Stimulated activated CD4-positive, alpha-beta T cell treated with anti-CD3 and anti-CD28 coated beads, TNF-alpha, amount 100 ng/mL, for 24 hours (primary cell): ENCODE results near the gene KDM4C.
"Not testable (repeated sequence)": the region's sequence is repeated elsewhere in the genome, so short reads cannot be mapped to it uniquely, and the experiment has no call there.

Experiments used
- DNase-seq, 3 experiments: peaks; one replicate each; pipeline ENCODE4 v3.0.0-alpha.2; 2020; ENCODE audit warnings: low read depth in 3 of 3

Gene KDM4C

DNA sequence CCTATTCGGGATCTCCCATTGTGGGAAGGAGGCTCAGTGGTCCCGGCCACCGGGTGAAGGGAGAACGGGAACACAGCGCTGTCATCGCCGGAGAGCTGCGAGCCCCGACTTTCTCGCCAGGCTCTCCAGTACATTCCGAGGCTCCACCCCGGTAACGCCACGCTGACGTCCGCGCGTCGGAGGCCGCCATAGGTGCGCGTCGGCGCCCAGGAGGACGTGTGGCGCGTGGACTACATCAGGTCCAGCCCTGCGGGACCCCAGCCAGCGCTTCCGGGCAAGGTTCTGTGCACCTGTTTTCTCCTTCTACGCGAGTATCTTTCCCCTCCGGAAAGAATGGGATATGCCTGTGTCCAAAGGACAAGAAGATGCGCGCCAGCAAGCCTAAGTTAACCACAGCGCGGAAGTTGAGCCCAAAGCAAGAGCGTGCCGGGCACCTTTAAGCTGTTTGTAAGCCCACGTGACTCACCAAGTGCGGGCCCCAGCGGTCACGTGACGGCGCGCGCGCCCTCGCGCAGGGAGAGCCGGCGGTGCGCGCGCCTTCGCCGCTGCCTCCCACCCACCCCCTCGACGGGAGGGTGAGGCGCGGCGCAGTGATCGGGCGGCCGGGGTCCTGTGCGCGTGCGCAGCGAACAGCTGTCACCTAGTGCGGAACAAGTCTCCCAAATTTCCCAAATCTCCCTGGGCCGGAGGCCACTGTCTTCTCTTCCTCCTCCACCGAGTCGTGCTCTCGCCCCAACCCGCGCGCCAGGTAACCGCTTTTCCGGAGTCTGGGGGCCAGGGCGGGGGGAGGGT, at the start of gene KDM4C:
Gene KDM4C (plus strand): TSS at position 518 of the 792 bp plus-strand sequence. CDS start 35,016 bp downstream, outside the sequence.
- peak; percentile 87 to 91 (median 87) for DNase-seq

GRCh38 chr9:6708732-6709131, 49.0 kb upstream of the KDM4C start:
- DNase-seq = no peak

DNA sequence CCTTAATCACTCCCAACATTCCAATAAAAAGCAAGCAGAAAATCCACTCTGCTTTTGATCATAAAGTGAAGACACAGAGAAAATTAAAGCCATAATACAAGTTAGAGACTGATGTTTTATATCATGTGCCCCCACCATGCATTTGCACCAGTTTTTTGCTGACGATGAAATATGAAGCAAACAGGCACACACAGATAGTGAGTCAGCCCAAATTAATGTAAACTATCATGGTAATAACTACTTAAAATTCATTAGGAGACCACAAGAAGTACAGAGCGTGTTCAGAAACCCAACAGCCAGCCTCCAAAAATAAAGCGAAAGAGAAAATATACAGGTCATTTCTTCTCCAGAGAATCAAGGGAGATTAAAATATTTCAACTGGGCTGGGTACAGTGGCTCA, 46.4 kb upstream of the KDM4C start:
- DNase-seq = no peak

GRCh38 chr9:6712041-6712440, 45.7 kb upstream of the KDM4C start:
- no peak for DNase-seq

- no peak for DNase-seq
Observed at GRCh38 chr9:6714176-6714575, 43.6 kb upstream of the KDM4C start.

DNA sequence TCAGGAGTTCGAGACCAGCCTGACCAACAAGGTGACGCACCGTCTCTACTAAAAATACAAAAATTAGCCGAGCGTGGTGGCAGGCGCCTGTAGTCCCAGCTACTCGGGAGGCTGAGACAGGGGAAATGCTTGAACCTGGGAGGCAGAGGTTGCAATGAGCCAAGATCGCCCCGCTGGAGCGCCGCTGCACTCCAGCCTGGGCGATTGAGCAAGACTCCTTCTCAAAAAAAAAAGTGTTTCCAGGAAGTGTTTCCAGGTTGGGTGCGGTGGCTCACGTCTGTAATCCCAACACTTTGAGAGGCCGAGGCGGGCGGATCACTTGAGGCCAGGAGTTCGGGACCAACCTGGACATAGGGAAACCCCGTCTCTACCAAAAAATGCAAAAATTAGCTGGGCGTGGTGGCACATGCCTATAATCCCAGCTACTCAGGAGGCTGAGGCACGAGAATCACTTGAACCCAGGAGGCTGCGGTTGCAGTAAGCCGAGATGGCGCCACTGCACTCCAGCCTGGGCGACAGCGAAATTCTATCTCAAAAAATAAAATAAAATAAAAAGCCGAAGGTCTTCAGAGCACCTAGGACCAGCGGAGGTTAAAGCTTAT, 42.5 kb upstream of the KDM4C start:
- not testable (repeated sequence) for DNase-seq

GRCh38 chr9:6715755-6716643, 41.8 kb upstream of the KDM4C start:
- peak; percentile 39 to 72 (median 47) for DNase-seq

DNA sequence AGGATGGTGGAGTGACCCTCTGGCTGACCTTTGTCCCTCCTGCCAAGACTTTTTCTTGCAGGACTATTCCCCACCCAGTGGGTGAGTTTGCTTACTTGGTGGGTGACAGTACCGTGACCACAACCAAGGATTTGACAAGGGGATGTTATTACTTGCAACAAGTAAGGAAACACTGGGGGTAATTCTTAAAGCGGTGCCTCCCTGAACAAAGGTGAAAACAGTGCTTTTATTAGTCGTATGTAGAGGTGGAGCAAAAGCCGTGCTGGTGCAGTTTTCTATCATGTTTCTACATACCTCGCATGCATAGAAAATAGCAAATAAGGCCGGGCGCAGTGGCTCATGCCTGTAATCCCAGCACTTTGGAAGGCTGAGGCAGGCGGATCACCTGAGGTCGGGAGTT, 41.0 kb upstream of the KDM4C start:
- DNase-seq = no peak

DNA sequence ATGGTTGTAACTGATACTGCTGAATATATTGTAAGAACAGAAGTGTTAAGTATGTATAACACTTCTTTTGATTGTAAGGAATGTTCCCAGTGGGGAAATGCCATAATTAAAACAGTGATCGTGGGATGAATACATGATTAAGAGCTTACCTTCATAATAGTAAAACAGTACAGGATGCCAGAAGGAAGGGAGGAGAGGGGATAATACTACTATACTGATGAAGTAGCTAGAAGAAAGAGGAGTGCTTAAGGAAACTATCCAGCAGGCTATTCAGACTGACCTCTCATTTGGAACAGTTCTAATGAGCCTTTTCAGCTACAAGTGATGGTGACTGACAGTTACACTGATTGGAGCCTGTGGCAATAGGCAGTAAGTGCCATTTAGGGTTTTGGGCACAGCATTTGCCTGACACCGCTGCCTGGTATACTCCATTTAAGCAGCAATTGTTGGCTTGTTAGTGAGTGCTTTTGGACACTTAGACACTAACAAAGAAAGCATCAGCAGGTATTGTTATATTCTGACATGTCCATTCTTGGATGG, 33.8 kb upstream of the KDM4C start:
- no peak for DNase-seq

- DNase-seq = no peak
Observed at GRCh38 chr9:6733257-6733656, 24.5 kb upstream of the KDM4C start.

DNA sequence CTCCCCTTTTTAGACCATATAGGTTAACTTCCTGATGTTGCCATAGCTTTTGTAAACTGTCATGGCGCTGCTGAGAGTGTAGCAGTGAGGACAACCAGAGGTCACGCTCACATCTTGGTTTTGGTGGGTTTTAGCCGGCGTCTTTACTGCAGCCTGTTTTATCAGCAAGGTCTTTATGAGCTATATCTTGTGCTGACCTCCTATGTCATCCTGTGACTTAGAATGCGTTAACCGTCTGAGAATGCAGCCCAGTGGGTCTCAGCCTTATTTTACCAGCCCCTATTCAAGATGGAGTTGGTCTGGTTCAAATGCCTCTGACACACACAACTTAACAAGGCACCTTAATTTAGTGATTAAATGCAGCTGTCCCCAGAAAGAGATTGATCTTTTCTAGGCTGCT, 23.9 kb upstream of the KDM4C start:
- DNase-seq = no peak

GRCh38 chr9:6735422-6735821, 22.4 kb upstream of the KDM4C start:
- no peak for DNase-seq

DNA sequence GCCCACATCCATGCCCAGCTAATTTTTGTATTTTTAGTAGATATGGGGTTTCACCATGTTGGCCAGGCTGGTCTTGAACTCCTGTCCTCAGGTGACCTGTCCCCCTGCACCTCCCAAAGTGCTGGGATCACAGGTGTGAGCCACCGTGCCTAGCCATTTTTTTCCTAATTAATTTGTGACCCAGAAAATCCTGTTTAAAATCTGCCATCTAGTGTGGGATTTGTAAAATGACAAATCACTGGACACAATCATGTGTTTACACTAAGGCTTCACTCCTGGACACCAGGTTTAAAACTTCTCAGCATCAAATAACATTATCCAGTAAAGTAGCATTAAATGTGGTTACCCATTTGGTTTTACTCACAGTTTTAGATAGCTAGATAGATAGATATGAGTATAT, 18.6 kb upstream of the KDM4C start:
- no peak for DNase-seq

- DNase-seq = not testable (repeated sequence)
Observed at GRCh38 chr9:6748861-6749260, 8.9 kb upstream of the KDM4C start.

GRCh38 chr9:6754861-6755260, 2.9 kb upstream of the KDM4C start:
- not testable (repeated sequence) for DNase-seq

DNA sequence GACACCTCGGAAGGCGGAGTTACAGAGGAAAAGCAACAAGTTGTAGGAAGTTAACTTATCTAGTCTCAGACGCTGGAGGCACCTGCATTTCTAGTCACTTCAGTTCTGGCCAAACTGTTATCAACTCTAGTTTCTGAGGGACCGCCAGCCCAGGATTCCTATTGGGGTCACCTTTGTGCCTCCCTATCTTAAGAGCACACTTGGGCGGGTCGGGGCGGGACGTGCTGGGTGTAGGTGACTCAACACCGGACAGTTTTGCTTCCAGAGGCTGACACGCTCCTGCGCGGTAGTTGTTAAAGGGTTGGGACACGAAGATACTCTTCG, 679 bp upstream of the KDM4C start:
- DNase-seq = peak; percentile 52 to 71 (median 63)

GRCh38 chr9:6758248-6758497, 400 bp downstream of the KDM4C start:
- peak in 1 of 3 experiments; percentile 17 for DNase-seq

- peak; percentile 21 to 45 (median 27) for DNase-seq
Observed at GRCh38 chr9:6758498-6759184, 868 bp downstream of the KDM4C start.

DNA sequence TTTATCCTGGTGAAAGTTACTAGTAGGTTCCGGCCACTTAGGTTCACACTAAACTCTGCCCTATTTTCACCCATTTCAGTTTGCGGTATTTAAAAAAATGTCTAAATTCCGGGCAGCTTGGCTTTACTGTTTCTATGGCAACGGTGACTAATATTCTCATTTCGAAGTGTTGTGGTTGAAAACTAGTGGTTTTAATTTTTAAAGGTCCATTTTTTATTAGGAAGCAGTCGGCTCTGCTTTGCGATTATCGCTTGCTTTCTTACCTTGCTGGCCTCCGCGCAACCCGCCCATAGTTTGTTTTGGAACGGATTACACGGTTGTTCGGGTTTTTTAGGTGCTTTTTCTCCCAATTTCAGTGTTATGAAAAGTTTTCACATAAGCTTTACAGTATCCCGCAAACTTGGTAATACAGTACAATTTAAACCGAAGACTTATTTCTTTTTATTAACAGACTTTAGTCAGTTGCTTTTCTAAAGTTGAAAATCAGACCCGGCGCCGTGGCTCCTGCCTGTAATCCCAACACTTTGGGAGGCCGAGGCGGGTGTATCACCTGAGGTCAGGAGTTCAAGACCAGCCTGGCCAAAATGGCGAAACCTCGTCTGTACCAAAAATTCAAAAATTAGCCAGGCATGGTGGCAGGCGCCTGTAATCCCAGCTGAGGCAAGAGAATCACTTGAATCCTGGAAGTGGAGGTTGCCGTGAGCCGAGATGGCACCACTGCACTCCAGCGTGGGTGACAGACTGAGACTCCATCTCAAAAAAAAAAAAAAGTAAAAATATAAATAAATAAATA, 1.6 kb downstream of the KDM4C start:
- DNase-seq = peak in 2 of 3 experiments; percentile 4 to 22

- DNase-seq = no peak
Observed at GRCh38 chr9:6761306-6761705, 3.5 kb downstream of the KDM4C start.

- DNase-seq = no peak
Observed at GRCh38 chr9:6763244-6763643, 5.5 kb downstream of the KDM4C start.
